HG02623 (cell line): ENCODE results near the gene DCC.

Source experiments
- ATAC-seq: cut with Tn5 transposase; IDR thresholded peaks from one replicate; pipeline ENCODE4 v1.9.1; 2021; ENCODE audit warnings: moderate library complexity; ENCODE audit not compliant: unreplicated experiment

DCC gene

DNA sequence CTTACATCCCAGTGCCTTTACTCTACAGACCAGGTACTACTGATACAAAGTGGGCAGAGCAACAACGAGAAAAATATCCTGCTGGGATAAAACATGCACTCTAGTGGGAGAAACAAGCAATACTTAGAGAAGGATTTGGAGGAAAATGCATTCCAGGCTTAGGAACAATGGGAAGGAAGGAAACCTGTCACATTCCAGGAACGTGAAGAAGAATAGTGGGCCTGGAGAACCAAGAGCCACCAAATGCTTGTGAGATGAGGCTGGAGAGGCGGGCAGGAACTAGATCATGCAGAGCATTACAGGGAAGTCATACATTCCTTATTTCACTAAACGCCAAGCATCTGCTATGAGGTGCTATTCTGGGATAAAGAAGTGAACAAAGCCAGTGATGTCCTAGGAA is 342.3 kb downstream of the DCC start:
- no peak for ATAC-seq

DNA sequence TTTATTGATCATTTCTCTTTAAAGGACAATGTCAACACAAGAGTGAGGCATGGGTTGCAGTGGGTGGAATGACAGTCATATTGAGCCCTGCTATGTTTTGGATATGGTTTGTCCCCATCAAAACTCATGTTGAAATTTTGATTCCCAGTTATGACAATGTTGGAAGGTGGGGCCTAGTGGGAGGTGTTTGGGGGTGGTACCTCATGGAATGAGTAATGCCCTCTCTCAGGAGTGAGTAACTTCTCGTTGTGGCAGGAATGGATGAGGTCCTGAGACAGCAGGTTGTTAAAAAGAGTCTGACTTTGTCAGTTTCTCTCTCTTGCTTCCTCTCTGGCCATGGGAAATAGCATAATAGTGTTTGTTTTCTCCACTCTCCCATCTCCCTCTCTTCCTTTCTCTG is 345.3 kb downstream of the DCC start:
- ATAC-seq: no peak

GRCh38 chr18:52691841-52692240 is 351.8 kb downstream of the DCC start:
- ATAC-seq: no peak

DNA sequence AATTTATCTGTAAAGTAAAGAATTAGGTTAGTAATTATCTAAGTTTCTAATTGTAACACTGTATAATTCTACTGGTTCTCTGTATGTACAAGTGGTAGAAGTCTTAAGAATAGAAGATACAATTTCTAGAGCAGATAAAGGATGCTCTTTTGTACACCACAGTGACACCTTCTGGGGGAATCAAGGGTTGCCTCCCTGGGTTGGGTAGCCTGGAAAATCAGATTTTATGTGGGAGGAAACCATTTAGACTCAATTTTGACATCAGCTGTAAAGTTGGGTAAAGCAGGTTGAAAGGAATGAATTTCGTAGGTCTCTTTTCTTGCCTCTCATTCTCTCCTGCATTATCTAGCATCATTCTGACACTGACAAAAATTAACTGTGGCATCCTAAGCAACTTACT is 354.8 kb downstream of the DCC start:
- ATAC-seq: no peak

- no peak for ATAC-seq
These were observed 360.1 kb downstream of the DCC start for GRCh38 chr18:52700116-52700515.

DNA sequence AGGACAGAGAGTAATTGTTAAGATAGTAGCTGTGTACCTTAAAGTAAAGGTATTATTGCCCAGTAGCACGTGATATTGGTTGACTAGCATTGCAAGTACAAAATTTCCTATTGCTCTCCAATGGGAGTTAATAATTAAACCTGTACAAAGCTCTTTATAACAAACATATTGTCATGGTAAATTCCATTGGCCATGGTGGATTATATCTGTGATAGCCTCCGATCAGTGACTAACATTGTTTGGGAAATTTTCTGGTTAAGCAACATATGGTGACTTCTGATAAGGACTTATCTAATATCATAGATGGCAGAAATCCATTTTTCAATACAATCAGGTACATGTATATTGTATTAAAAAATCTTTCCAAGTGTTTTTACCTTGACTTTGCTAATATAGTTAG is 360.8 kb downstream of the DCC start:
- ATAC-seq: no peak

- no peak for ATAC-seq
These were observed 361.4 kb downstream of the DCC start for GRCh38 chr18:52701219-52701935.

- no peak for ATAC-seq
These were observed 375.4 kb downstream of the DCC start for GRCh38 chr18:52715421-52715820.

GRCh38 chr18:52715991-52716390 is 376.0 kb downstream of the DCC start:
- no peak for ATAC-seq

DNA sequence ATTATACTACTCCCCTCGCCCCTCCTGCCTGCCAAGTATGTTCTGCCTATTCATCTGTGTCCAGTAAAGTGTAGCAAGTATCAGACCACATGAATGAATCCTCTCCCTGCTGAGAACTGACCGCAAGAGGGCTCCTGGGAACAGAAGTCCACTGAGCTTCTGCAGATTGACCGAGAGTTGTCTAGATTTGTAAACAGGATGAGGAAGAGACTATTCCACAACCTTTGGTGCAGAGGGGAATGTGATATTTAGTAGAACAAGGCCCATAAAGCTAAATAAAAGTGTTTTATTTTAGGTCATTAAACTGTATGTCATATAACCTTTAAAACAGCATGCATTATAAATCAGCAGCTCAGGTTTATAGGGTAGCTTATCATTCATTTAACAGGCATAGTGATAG is 377.0 kb downstream of the DCC start:
- no peak for ATAC-seq

- ATAC-seq: no peak
These were observed 382.9 kb downstream of the DCC start for GRCh38 chr18:52722904-52723303.

DNA sequence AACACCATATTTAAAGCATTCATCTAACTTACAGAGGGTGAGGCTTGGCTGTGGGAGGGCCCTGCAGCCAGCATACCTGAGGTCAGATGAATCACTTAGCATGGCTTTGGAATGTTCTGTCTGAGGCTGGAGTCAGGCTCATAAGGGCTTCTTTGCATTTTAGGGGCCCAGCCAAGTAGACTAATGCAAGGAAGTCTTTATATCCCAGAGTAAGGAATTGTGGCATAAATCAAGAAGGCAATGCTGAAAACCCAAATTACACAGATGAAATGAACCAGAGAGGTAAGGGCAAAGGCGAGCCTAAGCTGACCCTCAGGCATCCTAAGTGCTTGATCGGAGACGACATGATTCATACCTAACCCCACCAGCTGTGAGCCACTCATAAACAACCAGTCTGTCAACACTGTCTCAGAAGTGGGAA is 383.6 kb downstream of the DCC start:
- ATAC-seq: no peak

- no peak for ATAC-seq
These were observed 391.1 kb downstream of the DCC start for GRCh38 chr18:52730972-52731619.

GRCh38 chr18:52738946-52739345 is 398.9 kb downstream of the DCC start:
- no peak for ATAC-seq

DNA sequence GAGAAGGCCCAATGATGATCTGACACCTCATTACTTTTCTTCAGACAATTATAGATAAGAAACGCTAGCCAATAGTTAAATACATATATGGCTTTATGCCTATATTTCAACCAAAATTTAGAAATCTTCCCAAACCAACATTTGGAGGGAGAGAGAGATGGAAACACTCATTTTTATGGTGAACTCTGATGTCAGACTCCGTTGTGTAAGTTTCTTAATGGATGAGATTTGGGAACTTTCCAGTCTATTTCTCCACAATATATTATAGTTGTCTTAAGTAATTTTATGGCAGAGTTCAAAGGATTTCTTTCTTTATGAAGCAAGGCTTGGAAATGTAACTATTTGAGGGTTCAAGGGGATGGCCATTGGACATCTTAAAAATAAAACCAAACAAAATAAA is 407.0 kb downstream of the DCC start:
- ATAC-seq: no peak

- ATAC-seq: no peak
These were observed 407.9 kb downstream of the DCC start for GRCh38 chr18:52747869-52748268.

DNA sequence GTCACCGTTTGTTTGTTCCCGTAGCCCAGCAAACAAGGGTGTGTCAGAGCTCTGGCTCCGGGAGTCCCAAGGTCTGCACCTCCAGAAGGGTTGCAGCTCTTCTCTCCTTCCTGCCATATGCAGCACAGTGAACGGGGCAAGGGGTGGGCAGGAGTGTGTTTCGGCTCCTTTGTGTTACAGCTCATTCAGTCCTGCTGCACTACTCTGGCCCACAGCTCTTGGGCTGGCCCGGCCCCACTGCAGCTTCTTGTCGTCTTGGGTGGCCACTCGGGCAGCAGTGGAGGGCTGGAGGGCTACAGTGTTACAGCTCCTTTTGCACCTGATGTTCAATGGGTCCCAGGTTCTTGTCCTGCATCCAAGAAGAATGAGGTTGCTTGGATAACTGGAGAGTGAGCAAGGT is 408.3 kb downstream of the DCC start:
- ATAC-seq: no peak

- no peak for ATAC-seq
These were observed 409.5 kb downstream of the DCC start for GRCh38 chr18:52749542-52749941.

- no peak for ATAC-seq
These were observed 411.0 kb downstream of the DCC start for GRCh38 chr18:52750995-52751394.

DNA sequence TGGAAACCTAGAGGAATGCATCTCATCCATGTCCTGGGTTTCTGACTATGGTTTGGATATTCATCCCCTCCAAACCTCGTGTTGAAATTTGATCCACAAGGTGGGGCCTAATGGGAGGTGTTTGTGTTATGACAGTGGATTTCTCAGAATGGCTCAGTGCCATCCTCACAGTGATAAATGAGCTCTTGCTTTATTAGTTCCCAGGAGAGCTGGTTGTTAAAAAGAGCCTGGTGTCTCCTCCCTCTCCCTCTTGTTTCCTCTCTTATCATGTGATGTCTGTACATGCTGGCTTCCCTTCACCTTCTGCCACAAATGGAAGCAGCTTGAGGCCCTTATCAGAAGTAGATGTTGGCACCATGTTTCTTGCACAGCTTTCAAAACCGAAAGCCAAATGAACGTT is 424.3 kb downstream of the DCC start:
- ATAC-seq: no peak

DNA sequence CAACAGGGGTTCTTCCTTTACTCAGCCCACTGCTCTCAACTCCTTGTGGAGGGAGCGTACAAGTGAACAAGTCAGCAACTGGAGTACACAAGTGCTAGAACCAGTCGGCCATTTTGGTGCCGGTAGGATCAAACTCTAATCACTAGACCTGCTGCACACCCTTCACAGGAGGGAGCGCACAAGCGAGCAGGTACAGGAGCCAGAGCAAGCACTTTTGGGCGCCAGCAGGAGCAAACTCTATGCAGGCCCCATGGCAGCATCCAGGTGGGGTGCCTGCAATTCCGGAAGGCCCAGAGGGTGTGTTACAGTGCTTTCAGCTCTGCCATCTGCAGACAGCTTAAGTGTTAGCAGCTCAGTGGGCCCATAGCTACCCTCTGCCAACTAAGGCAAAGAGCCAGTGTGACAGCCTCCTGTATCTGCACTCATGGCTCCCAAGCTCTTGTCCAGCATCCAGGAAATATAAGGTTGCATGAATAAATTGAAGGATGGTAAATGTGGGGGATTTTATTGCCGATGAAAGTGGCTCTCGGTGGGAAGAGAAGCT is 426.1 kb downstream of the DCC start:
- no peak for ATAC-seq

DNA sequence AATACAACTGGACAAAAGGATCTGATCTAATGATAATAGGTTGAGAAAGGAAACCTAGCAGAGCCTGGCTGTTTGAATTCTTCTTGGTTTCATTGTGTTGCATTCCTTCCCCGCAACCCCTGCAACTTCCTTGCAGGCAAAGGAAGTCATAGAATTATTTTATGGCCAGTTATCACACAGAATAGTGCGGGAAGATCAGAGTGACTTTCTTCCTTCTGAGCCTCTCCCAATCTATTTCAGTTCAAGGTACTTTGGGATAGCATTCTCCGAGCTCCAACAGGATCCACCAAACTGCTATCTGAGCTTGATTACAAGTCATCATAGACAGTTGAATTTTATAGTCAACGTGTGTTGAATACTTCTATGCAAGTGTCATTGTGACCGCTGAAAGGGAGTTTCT is 441.1 kb downstream of the DCC start:
- ATAC-seq: no peak

DNA sequence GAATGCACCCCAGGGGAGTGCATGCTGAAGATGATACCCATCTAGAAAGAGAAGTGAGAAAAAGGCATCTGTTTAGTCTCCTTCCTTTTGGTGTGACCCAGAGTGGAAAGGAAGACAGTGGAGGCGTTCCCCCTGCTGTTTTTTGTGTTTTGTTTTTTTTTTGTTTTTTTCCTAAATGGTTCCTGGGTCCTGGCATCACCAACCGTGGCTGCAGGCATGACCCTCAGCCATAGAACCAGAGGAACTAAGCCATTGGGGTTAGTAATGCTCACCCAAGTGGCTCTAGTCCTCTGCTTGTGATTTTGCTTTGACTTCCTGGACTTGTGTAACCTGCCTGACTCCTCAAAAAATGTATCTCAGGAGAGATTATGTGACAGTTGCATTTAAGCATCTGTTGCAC is 451.3 kb downstream of the DCC start:
- no peak for ATAC-seq
